Mesendoderm (in vitro differentiated cells): Measurements from ENCODE around the gene ADARB1.

Experiments
- DNase-seq: peaks from one replicate; pipeline ENCODE4 v3.0.0; 2013
- H2AK5ac ChIP-seq: 2 replicates; pipeline ENCODE4 v1.6.1; 2013; ENCODE audit warnings: low read length, inconsistent platforms
- H2BK120ac ChIP-seq: 2 replicates; pipeline ENCODE4 v1.6.1; 2013; ENCODE audit warnings: low read depth, mild to moderate bottlenecking, low read length, moderate library complexity, mixed read lengths
- H2BK15ac ChIP-seq: replicated peaks from 2 replicates; pipeline ENCODE4 v1.6.1; 2013; ENCODE audit warnings: low read depth, mild to moderate bottlenecking, moderate library complexity
- H2BK5ac ChIP-seq: 2 replicates; pipeline ENCODE4 v1.6.1; 2013; ENCODE audit warnings: low read length, inconsistent platforms
- H3K18ac ChIP-seq: 2 replicates; pipeline ENCODE4 v1.6.1; 2013; ENCODE audit warnings: mild to moderate bottlenecking, low read length, mixed read lengths
- H3K23ac ChIP-seq: one replicate; pipeline ENCODE4 v1.6.1; 2013; ENCODE audit warnings: low read length
- H3K27ac ChIP-seq: 2 replicates; pipeline ENCODE4 v1.5.1; 2013; ENCODE audit warnings: low read depth, mild to moderate bottlenecking, inconsistent platforms, low read length, moderate library complexity
- H3K27me3 ChIP-seq: 2 replicates; pipeline ENCODE4 v1.6.1; 2013; ENCODE audit warnings: low read length, control low read depth, mild to moderate bottlenecking, inconsistent platforms; ENCODE audit not compliant: insufficient read depth, poor library complexity
- H3K36me3 ChIP-seq: 2 replicates; pipeline ENCODE4 v1.6.1; 2013; ENCODE audit warnings: low read length, inconsistent platforms; ENCODE audit not compliant: control insufficient read depth, insufficient read depth
- H3K4ac ChIP-seq: one replicate; pipeline ENCODE4 v1.6.1; 2013; ENCODE audit warnings: low read depth, mild to moderate bottlenecking, low read length, moderate library complexity
- H3K4me1 ChIP-seq: 2 replicates; pipeline ENCODE4 v1.6.1; 2013; ENCODE audit warnings: low read depth, low read length, inconsistent platforms; ENCODE audit not compliant: control insufficient read depth
- H3K4me2 ChIP-seq: 2 replicates; pipeline ENCODE4 v1.6.1; 2013; ENCODE audit warnings: low read length
- H3K4me3 ChIP-seq: 2 replicates; pipeline ENCODE4 v1.5.1; 2013; ENCODE audit warnings: mild to moderate bottlenecking, low read length
- H3K56ac ChIP-seq: one replicate; pipeline ENCODE4 v1.6.1; 2013; ENCODE audit warnings: low read length
- H3K79me1 ChIP-seq: 2 replicates; pipeline ENCODE4 v1.6.1; 2013; ENCODE audit warnings: low read length, inconsistent platforms
- H3K79me2 ChIP-seq: 2 replicates; pipeline ENCODE4 v1.6.1; 2013; ENCODE audit warnings: mild to moderate bottlenecking, low read length; ENCODE audit not compliant: control insufficient read depth, insufficient read depth
- H3K9ac ChIP-seq: 2 replicates; pipeline ENCODE4 v1.6.1; 2013; ENCODE audit warnings: low read length, inconsistent platforms
- H4K5ac ChIP-seq: one replicate; pipeline ENCODE4 v1.6.1; 2013; ENCODE audit warnings: low read length
- H4K8ac ChIP-seq: one replicate; pipeline ENCODE4 v1.6.1; 2013; ENCODE audit warnings: low read depth, mild to moderate bottlenecking, control low read depth, low read length, moderate library complexity
- WGBS: extraction: QIAGEN DNeasy Blood & Tissue Kit; methylation state at CpG from one replicate; pipeline ENCODE4 v1.1.7; 2013; ENCODE audit warnings: low lambda C conversion rate, missing lambda C conversion rate; ENCODE audit not compliant: insufficient coverage; ENCODE audit errors: extremely low coverage; 5-methylcytosine and 5-hydroxymethylcytosine counted together

Gene ADARB1

DNA sequence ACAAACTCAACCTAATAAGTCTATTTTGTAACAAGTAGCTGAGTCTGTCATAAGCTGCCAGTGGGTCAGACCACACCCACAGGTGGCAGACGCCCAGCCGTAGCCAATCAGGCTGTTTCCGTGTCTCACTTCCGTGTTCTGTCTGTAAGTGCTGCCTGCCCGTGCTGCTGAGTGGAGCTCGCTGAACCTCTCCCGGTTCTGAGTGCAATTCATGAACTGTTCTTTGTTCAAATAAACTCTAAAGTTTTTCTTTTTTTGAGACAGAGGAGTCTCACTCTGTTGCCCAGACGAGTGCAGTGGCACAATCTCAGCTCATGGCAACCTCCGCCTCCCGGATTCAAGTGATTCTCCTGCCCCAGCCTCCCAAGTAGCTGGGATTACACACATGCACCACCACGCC, 188.2 kb downstream of the ADARB1 start:
- H2AK5ac ChIP-seq = no peak overlapping the region
- H3K56ac ChIP-seq = no peak overlapping the region
- no peak overlapping the region for H3K27ac ChIP-seq
- no peak overlapping the region for H4K8ac ChIP-seq
- no peak overlapping the region for H3K4me3 ChIP-seq
- no peaks in the 10 kb centered on the region for H3K4me1 ChIP-seq
- H3K79me2 ChIP-seq = no peaks in the 10 kb centered on the region
- H3K4ac ChIP-seq = no peak overlapping the region
- peaks cover 9% of the 10 kb centered on the region for H3K36me3 ChIP-seq
- DNase-seq = no peak
- no CpG with 5 or more reads among the region's 11 CpGs for WGBS
- H3K27me3 ChIP-seq = no peaks in the 10 kb centered on the region
- H3K23ac ChIP-seq = no peak overlapping the region
- H2BK120ac ChIP-seq = no peak overlapping the region
- H3K4me2 ChIP-seq = no peak overlapping the region
- H3K9ac ChIP-seq = no peak overlapping the region
- no peaks in the 10 kb centered on the region for H3K79me1 ChIP-seq
- H3K18ac ChIP-seq = no peak overlapping the region
- H2BK15ac ChIP-seq = no peak overlapping the region
- no peak overlapping the region for H4K5ac ChIP-seq
- H2BK5ac ChIP-seq = no peak overlapping the region

DNA sequence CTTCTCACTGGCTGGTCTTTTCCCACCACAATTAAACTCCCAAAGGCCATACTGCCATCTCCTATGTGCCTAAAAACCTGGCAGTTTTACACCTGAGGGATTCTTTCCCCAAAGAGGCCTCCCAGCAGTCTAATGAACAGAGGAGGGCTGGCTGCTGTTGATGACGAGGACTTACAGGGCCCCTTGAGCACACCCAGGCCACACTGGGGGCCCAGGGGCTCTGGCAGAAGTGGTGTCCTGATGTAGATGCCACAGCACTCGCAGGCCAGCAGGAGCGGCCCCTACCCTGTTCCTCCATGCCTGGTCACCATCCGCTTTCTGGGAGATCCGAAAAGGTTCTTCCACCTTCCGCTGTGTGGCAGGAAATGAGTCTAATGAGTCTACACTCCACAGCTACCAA, 189.2 kb downstream of the ADARB1 start:
- Histone ChIP-seq H3K18ac (no peak overlapping the region), H2AK5ac (no peak overlapping the region), H3K27ac (no peak overlapping the region), H2BK5ac (no peak overlapping the region), H2BK15ac (no peak overlapping the region), H4K5ac (no peak overlapping the region), H4K8ac (no peak overlapping the region), H3K4me3 (no peak overlapping the region), H3K4ac (no peak overlapping the region), H2BK120ac (no peak overlapping the region), H3K27me3 (no peaks in the 10 kb centered on the region), H3K4me2 (no peak overlapping the region), H3K36me3 (peaks cover 9% of the 10 kb centered on the region), H3K56ac (no peak overlapping the region), H3K9ac (no peak overlapping the region), H3K4me1 (no peaks in the 10 kb centered on the region), H3K79me1 (no peaks in the 10 kb centered on the region), H3K79me2 (no peaks in the 10 kb centered on the region), H3K23ac (no peak overlapping the region)
- no CpG with 5 or more reads among the region's 6 CpGs for whole genome bisulfite sequencing
- DNase-seq = no peak

DNA sequence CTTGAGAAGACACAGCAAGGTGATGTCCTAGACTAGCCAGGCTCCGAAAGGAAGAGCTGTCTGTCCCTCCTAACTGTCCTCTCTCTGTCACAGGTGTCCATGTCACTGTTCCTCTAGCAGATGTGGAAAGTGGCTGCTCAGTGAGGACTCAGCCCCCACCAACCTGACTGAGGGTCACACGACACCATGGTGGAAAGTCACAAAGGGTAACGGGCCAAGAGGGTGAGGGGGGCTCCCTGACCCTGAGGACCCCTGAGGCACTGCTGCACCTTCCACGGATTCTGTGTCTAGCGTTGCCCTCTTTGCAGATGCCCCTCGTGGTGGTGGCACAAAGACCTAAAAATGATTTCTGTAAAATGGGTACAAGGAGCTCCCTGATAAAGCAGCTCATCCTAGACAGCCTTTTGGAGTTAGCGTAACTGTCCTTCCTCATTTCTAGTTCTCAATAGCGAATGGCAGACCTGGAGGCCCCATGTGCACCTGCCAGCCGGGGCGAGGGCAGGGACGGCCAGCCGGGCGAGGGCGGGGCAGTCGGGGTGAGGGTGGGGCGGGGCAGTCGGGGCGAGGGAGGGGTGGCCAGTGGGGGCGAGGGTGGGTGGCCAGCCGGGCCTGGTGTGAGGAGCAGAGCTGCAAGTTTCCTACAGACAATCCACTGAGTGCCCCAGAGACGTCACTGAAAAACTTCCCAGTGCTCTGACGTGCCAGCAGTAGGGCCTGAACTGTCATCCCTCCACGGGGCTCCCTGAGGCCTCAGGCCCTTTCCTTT, 189.9 kb downstream of the ADARB1 start:
- Histone ChIP-seq H3K27ac (no peak overlapping the region), H4K5ac (no peak overlapping the region), H3K56ac (no peak overlapping the region), H2BK5ac (no peak overlapping the region), H3K4me3 (no peak overlapping the region), H2BK15ac (no peak overlapping the region), H3K23ac (no peak overlapping the region), H3K4ac (no peak overlapping the region), H3K79me1 (no peaks in the 10 kb centered on the region), H3K36me3 (peaks cover 9% of the 10 kb centered on the region), H3K4me1 (no peaks in the 10 kb centered on the region), H3K27me3 (no peaks in the 10 kb centered on the region), H3K4me2 (no peak overlapping the region), H3K9ac (no peak overlapping the region), H2BK120ac (no peak overlapping the region), H3K79me2 (no peaks in the 10 kb centered on the region), H4K8ac (no peak overlapping the region), H2AK5ac (no peak overlapping the region), H3K18ac (no peak overlapping the region)
- DNase-seq = no peak
- WGBS = no CpG with 5 or more reads among the region's 23 CpGs

DNA sequence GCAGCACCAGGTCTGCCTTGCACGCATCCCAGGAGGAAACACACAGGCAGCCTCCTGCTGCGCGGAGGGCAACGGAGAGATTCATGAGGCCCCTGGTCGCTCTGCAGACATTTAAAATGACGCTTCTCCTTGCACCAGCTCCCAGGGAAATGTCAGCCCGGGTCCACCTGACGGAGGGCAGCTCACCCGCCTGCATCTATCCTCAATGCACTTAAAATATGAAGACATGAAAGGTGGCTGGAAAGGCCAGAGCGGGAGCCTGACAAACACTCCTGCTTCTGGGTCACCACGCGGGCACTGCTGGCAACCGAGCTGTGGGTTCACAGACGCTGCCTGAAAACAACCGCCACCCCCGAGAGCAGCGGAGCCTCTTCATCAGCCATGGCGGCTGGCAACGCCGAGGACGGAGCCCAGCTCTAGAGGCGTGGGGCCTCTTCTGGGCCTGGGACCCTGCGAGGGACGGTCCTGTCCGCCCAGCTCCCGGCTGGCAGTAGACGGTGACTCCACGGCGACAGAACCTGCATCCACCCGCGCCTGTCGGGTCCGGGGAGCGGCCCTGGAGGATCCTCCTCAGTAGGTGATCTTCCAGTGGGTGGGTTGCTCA, 190.6 kb downstream of the ADARB1 start:
- Histone ChIP-seq H3K27me3 (no peaks in the 10 kb centered on the region), H2BK5ac (no peak overlapping the region), H3K18ac (no peak overlapping the region), H4K8ac (no peak overlapping the region), H3K79me1 (no peaks in the 10 kb centered on the region), H3K23ac (no peak overlapping the region), H3K4me3 (no peak overlapping the region), H3K4me2 (no peak overlapping the region), H3K56ac (no peak overlapping the region), H3K4me1 (no peaks in the 10 kb centered on the region), H2BK15ac (no peak overlapping the region), H2BK120ac (no peak overlapping the region), H2AK5ac (no peak overlapping the region), H3K4ac (no peak overlapping the region), H4K5ac (no peak overlapping the region), H3K79me2 (no peaks in the 10 kb centered on the region), H3K27ac (no peak overlapping the region), H3K9ac (no peak overlapping the region), H3K36me3 (peaks cover 13% of the 10 kb centered on the region)
- DNase-seq = no peak
- WGBS = no CpG with 5 or more reads among the region's 34 CpGs

DNA sequence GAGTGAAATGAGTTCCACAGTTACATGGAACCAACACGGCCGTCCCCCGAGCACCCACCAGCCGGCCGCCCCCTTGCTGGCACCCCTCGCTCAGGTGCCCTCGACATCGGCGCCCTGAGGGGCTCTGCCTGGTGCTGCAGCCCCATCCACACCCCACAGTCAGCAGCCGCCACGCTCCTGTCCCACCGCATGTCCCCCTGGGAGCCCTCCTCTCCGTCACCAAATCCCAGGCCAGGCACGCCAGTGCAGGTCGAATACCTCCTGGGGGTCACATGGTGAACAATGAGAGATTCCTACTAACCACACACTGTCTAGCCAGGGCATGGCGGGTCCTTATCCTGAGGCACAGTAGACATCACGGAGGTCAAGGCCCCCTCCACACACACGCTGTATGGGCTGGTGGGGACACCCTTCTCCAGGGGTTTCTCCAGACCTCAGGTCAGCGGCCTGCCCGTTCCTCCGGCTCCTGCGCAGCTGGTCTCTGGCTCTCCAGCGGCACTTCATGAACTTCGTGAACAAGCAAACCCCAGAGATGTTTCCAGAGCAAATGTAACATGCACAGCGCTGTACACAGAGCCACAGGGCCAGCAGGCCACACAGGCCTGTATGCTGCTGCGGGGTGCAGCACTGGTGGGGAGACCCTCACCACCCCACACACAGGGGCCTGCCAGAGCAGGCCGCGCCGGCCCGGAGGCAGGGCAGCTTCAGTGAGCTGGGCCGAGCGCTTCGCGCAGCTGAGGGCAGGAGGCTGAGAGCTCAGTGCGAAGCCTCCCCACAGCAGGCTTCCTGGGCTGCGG, 191.5 kb downstream of the ADARB1 start:
- WGBS = no CpG with 5 or more reads among the region's 36 CpGs
- H3K4me1 ChIP-seq = no peaks in the 10 kb centered on the region
- no peak overlapping the region for H3K18ac ChIP-seq
- H2BK5ac ChIP-seq = no peak overlapping the region
- H3K79me2 ChIP-seq = no peaks in the 10 kb centered on the region
- no peak overlapping the region for H4K8ac ChIP-seq
- H3K23ac ChIP-seq = no peak overlapping the region
- H3K4me3 ChIP-seq = no peak overlapping the region
- no peak overlapping the region for H3K27ac ChIP-seq
- no peak overlapping the region for H2BK120ac ChIP-seq
- H2BK15ac ChIP-seq = no peak overlapping the region
- no peaks in the 10 kb centered on the region for H3K27me3 ChIP-seq
- no peak overlapping the region for H2AK5ac ChIP-seq
- DNase-seq = no peak
- H3K9ac ChIP-seq = no peak overlapping the region
- no peak overlapping the region for H3K56ac ChIP-seq
- no peak overlapping the region for H3K4me2 ChIP-seq
- H3K36me3 ChIP-seq = peaks cover 15% of the 10 kb centered on the region
- no peak overlapping the region for H4K5ac ChIP-seq
- H3K79me1 ChIP-seq = no peaks in the 10 kb centered on the region
- H3K4ac ChIP-seq = no peak overlapping the region
